GM03348 (cell line): ENCODE measurements around the gene ATP5MG.
A peak's percentile ranks its signal among the peaks of the same experiment; 100 is the strongest.
"Not testable (repeated sequence)": the region's sequence is repeated elsewhere in the genome, so short reads cannot be mapped to it uniquely, and the experiment has no call there.

Experiments
- DNase-seq: peaks from one replicate; pipeline ENCODE4 v3.0.0; 2012; ENCODE audit warnings: low spot score

The ATP5MG gene

DNA sequence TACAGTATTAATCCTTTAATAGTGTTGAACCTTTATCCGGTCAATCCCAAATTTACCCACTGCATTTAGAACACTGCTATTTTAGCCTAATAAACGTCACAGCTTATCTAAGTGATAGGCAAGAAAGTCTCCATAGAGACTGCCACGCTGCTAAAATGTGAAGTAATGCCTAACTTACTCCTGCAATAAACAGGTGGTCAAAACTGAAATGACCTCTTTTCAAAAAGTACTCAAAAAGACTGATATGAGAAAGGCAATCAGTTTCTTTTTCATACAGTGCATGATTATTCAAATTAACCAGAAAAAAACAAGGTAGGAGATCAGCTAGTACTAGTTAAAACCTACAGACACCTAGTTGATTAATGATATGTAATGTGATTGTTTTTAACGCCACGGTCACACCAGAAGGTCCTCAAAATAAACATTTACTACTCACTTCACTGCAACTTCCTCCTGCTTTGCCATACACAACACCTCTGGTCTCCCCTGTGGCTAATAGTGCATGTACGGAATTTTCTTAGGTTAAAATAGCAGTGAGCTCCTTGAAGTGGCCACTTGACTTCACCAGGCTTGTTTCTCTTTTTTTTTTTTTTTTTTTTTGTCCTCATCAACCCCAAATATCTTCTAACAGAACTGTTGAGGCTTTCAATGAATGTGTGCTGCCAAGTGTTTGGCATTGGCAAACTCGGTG, 8.8 kb downstream of the ATP5MG start:
- no peak for DNase-seq

DNA sequence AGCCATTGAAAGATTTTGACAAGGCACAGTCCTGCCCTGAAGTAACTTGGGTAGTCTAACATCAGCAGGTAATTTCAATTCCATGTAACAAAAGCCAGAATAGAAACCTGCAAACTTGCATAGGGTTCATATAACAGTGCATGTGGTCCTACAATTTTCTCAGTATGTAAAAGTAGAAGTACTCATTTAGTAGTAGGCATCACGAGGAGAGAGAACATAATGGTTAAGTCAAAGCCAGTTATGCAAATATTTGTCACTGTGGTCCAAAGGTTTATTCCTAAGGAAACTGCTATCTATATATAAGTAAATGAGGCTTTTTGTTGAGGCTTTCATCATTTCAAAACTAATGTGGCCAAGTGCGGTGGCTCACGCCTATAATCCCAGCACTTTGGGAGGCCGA, 10.1 kb downstream of the ATP5MG start:
- DNase-seq = no peak

DNA sequence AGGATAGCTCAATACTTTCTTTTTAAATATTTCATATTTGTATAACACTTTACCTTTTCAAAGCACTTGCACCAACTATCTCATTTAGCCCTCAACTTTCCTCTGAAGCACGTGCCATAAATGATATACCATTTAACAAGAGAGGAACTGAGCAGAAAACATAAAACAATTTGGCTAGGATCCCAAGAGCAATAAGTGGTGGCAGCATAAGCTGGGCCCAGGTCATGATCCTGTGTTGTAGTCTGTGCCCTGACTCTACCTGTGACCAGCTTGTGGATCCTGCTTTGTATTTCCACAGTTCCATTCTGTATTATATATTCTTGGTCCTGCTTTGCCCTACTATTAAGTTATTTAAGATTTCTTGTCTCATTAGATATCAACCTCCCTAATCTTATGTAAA, 11.5 kb downstream of the ATP5MG start:
- no peak for DNase-seq

DNA sequence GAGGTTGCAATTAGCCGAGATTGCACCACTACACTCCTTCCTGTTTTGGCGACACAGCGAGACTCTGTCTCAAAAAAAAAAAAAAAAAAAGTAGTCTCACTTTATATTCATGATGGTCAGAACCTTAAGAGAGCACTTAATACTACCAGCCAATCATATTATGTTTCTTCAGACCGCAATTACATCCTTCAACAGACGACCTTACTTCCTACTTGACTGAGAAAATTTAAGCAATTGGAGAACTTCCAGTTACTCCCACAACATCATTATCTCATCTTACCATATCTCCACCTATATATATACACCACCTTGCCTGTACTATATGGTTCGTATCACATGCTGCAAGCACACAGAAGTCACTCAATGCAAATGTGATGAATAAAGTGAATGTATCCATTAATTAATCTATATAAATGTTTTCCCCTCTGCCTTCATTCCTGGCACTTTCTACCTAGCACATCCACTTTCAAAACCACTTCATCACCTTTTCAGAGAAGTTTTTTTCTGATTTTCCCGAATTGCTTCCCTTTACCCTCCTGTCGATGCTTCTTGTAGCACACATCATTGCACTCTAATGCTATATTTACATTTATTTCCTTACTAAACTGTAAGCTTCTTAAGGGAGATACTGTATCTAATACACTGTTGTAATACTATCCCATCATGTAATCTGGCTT, 13.8 kb downstream of the ATP5MG start:
- no peak for DNase-seq

DNA sequence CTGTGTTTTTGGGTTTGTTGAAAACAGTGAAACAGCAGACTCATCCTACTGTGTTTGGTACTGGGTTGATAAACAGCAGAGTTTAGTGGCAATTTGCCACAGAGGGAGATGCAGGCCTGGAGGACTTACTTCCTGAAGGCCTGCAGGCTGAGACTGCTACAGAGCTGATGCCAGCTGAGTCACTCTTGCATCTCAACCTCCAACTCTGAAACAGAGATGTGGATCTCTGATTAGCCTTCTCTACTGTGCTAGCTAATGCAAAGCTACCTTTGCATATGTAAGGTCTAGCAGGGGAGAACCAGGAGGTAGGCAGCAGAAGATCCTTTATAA, 14.3 kb downstream of the ATP5MG start:
- peak; percentile 86 for DNase-seq

DNA sequence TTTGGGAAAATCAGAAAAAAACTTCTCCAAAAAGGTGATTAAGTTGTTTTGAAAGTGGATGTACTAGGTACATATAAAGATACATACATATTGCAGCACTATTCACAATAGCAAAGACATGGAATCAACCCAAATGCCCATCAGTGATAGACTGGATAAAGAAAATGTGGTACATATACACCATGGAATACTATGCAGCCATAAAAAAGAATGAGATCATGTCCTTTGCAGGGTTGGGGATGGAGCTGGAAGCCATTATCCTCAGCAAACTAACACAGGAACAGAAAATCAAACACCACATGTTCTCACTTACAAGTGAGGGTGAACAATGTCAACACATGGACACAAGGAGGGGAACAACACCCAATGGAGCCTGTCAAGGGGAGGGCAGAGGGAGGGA, 15.5 kb downstream of the ATP5MG start:
- DNase-seq = not testable (repeated sequence)

DNA sequence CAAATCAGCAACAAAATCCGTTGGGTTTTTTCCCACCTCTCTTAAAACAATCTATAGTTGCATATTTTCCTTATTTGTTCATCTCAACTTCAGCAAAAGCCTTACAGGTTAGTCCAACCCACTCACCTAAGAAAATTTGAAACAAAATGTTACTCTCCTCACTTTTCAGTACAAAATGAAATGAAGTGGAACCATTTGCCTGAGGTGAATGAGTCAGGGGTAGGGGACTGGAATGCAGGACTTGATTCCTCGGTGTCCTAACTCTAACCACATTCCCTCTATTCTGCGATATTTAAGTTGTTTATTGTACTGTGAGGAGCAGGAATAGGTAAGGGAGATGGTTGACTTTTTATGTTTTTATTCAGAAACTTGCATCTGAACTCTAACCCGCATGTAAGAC, 16.4 kb downstream of the ATP5MG start:
- no peak for DNase-seq

DNA sequence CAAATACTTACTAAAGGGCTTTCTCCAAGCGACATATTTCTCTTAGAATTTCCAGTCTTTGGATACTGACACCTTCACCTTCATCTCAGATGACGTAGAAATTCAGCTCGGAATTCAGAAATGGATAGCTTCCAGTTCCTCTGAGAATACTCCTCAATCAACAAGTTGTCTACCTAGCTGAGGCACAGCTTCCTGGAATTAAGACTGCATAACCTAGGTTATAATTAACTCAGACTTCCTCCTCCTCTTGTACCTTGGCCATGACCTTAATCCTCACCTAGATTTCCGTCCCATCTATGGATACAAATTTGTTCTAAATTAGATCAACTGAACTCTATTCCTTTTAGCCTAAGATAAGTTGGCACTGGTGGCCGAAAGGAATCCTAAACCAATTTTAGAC, 17.4 kb downstream of the ATP5MG start:
- no peak for DNase-seq

DNA sequence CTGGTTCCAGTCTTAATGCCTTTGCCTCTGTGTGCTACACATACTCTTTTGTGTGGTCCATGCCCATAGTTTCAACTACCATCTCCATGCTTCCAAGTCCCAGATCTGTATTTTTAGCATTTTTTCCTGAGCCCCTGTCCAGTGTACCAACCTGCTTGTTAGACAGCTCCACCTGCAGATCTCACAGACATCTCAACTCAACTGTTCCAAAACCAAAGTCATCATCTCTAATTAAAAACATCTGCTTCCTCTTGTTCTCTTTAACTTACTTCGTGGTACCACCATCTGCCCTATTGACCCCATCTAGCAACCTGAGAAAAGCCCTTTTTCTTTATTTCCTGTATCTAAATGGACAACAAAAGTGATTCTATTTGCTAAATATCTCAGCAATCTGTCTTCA, 26.3 kb downstream of the ATP5MG start:
- DNase-seq = no peak

DNA sequence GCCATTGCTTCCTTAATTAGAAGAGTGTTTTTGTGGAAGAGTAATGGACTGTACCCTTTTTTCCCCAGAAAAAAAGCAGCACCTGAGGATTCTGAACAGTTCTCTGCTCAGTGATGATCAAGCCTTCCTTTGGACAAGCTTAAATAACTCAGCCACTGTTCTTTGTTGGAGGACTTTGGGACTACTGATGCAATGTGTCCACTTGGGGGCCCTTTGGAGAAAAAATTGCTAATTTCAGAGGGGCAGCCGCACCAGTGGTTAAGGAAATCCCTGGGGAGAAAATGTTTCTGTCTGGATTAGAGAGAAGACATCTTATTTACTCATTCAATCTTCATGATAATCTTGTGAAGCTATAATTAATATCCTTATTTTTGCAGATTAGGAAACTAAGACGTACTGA, 29.6 kb downstream of the ATP5MG start:
- DNase-seq = no peak

DNA sequence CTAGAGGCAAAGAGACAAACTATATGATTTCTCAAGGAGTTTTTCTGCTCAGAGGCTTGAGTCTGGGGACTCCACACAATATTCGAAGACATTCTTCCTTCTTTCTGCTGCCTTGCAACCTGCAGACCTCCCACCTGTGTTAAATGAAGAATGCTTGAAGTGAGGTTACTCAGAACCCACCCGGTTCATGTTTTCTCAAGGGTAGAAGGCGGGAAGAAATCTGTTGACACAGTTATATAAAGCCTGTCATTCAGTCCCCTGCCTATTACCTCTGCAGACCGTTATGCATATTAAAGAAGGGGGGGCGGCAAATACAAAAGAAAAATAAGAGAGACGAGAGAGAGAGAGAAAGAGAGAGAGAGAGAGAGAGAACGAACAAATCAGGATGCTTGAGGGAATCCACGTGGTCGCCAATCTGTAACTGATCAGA, 32.7 kb downstream of the ATP5MG start:
- peak; percentile 52 for DNase-seq

DNA sequence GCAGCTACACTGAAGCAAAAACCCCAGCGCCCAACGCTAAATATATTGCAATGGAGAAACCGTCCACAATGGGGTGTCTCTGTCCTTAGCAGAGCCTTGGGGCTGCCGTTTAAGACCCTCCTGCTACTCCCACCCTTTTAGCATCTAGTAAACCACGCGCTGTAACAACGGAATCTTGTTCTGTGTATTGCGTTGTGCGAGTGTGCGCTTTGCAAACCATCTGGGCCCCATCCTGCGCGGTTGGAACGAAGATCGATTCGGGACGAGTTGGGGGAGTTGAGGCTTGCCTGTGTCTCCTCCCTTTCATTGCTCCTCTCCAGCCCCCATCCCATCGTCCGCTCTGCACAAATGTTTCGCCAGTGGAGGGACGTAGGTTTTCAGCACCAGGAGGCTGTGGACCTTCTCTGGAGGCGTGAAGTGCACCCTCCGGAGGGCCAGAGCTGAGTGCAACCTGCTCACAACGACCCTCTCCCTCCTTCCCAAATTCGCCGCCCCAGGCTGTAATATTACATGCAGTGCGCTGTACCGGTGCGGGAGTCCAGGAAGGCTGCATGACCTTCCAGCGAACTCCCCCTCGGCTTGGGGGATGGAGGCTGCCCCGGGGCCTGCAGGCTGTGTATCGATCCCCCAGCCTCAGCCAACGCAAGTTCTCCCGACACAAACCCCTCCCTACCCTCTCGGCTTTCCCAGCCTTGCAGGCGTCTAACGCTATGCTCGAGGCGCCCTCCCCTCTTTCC, 33.3 kb downstream of the ATP5MG start:
- peak; percentile 22 for DNase-seq

DNA sequence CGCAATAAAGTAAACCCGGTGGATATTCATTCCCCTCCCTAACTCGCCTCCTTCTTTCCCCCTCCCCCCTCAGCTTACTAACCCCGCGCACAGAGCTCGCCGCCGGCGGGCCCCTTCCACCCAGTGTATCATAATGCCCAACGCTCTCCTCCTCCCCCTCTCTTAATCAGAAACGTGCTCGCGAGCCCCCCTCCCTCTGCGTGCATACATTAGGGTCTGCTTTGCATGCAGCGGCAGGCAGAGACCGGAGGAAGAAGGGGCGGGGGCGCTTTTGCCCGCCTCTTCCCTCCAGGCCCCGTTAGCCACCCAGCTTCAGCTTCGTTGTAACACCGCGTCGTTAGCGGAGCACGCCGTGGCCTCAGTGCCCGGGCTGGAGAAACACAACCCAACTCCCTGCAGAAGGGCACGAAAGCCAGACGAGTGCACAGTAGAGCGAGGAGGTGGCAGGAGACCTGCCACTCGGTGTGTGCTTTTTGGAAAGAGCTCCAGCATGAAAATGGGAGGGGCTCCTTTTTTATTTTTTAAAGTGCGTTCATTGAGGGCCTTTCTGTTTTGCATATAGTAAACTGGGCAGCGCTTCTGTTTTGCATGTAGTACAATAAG, 34.0 kb downstream of the ATP5MG start:
- peak; percentile 52 for DNase-seq

DNA sequence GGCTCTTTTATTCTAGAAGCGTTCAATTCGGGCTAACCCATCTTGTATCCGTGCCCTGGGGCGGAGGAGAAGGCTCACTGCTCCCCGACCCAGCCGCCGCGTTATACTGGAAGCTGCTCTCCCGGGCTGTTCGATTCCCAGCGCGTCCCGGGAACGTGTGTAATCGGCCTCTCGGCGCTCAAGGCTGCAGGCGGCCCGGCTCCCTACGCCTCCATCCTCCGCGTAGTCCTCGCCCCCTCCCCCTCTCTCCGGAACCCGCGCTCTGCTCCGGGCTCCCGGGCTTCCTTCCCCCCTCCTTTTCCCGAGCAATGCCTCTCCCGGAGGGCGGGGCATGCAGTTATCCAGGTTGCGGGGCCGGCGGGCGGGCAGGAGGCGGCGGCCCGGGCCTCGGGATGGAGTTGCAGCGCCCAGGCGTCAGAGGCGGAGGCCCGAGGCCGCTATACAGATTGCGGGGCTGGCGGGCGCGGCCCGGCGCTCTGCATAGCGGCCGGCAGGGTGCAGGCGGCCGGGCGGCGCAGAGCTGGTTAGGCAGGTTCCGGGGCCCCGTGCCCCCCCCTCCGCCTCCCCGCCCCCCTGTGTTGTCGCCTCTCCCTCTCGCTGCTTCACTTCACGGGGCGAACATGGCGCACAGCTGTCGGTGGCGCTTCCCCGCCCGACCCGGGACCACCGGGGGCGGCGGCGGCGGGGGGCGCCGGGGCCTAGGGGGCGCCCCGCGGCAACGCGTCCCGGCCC, 34.7 kb downstream of the ATP5MG start, which contains the start of gene KMT2A:
TSS of gene KMT2A (plus strand) at position 600 of the 732 bp plus-strand sequence. CDS start at position 621, 21 bp downstream.
- DNase-seq = peak; percentile 99

DNA sequence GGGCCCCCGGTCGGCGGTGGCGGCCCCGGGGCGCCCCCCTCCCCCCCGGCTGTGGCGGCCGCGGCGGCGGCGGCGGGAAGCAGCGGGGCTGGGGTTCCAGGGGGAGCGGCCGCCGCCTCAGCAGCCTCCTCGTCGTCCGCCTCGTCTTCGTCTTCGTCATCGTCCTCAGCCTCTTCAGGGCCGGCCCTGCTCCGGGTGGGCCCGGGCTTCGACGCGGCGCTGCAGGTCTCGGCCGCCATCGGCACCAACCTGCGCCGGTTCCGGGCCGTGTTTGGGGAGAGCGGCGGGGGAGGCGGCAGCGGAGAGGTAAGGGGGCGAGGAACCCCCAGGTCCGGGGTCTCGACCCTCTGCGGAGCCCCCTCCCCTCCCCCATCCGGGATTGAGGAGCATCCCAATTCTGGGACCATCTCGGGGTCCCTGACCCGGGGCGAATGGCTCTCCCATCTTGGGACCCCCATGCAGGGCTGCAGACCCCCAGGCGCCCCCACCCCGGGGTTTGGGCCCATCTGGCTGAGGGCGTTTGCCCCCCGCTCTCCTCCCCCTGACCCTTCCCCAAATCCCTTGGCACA, 35.3 kb downstream of the ATP5MG start:
- DNase-seq = no peak

DNA sequence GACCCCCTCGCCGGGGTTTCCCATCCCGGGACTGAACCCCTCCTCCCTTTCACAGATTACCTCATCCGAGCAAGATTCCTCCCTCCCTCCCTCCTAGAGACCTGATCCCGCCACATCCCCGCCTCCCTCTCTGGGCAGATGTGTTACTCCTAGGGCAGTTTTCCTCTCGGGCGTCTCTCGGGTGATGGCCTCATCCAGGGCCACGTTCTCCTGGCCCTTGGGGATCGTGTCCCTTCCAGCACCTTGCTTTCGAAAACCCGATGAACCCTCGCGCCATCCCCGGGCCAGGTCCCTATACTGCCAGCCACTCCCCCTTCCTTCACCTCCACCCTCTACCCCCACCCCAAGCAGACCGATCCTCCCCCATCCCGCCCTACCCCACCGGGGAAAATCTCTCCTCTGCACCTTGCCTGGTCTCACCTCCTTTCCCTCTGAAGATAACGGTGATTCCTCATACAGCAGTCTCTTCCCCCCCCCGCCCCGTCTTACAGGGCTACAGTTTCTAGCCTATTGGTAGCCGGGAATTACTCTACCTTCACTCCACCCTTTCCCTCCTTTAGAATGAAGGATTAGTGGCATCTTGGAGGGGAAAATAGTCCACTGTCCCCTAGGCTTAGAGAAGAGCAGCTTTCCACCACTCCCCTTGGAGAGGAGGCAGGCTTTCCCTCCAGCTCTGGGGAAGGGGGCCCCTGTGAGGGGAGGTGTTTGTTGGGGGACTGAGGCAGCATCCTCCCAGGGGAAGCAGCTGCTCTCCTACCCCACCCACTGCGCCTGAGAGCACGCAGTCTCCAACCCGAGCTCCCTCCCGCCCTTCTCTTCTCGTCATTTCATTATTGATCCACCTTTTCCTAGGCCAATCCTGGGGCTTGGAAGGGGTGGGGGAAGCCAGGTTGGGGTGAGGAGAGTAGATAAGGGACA, 36.1 kb downstream of the ATP5MG start:
- peak; percentile 69 for DNase-seq

DNA sequence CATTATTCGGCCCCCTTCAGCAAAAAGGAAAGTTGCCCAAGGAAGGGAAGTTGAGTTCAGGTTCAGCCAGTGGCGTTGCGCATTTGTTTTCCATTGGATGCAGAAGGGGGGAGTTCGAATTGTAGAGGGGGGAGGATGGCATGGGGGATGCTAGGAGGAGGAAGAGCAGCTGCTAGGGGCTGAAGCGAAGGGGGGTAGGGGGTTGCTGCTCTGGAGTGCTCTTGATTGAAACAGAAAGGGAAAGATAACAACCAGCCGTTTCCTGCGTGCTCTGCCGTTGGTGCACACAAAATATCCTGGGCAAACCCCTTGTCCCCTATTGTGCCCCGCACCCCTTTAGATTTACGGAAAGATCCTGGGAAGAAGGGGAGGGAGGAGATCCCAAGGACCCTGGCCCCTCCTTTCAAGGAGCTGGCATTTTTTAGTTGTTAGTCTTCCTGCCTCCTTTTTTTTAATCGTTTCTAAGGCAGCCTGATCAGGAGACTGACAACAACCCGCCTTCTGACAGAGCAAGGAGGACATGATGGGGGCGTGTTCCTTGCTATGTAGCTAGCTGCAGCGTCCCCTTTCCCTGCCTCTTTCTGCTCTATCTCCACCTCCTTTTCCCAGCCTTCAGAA, 37.0 kb downstream of the ATP5MG start:
- DNase-seq = peak; percentile 77

DNA sequence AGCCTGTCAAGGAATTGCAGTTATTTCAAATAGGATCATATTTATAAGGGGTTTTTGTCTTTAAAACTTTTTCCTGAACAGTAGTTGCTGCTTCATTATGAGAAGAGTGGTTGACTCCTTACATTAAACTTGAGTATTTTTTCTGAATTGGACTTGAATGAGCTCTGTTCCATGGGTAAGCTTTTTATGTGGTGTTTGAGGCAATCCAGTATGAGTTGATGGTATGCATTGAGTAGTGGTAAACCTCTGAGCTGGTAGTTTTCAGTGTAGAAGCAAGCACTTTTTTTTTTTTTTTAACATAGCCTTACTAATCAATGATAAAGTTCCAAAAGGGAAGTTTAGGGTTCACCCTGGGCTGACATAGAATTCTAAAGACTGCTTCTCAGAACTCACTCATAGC, 38.2 kb downstream of the ATP5MG start:
- no peak for DNase-seq

DNA sequence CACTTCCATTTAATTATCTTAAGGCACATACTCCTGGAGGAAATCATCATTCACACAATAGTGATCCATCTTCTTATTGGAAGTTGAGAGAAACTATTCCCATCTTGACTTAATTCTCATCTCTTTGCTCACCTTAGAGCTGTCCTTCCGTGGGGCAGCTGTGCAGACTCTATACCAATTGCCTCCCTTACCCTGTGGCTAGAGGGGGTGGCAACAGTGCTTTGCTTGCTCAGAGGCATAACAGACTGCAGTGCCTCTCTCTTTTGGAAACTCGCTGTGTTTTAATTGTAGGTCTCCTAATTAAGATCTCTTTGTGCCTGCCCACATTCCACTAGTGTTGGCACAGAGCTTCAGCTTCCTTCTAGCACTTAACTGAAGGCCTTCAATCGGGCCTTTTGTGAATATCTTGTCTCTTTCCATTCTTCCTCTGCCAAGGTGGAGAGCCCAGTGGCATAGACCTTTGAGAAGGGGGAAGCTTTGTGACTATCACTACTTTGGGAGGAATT, 40.4 kb downstream of the ATP5MG start:
- DNase-seq = no peak

DNA sequence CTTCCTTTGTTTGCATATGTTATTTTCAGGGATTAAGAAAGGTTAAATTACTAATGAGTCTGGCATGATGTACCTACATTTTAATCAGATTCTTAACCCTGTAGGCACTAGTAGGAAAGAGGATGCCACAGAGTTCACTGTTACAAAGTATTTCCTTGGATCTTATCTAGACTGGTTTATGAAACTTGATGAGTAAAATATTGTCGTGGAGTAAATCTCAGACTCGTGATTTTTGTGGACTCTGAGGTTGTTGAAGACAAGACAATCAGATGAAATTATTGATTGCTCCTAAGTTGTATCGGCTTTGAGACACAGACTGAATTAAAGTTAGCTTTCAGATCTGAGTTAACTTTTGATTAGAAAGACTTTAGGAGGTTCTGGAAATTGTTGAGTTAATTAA, 40.9 kb downstream of the ATP5MG start:
- no peak for DNase-seq
